Activated naive CD8-positive, alpha-beta T cell treated with anti-CD3 and anti-CD28 coated beads, Interleukin-2, amount 50 U/mL, for 24 hours (primary cell): Measurements from ENCODE around the gene LTBP1.

Experiments
- ATAC-seq: fragments of 150-1000 bp; cut with Tn5 transposase; one replicate; pipeline ENCODE4 v1.10.0; 2021
- DNase-seq: peaks from one replicate; pipeline ENCODE4 v3.0.0; 2021
- H3K27ac Mint-ChIP-seq: one replicate; pipeline ENCODE4 v1.8.0; 2021; ENCODE audit warnings: mild to moderate bottlenecking, mixed read lengths
- H3K27me3 Mint-ChIP-seq: one replicate; pipeline ENCODE4 v1.8.0; 2021; ENCODE audit warnings: mixed read lengths
- H3K36me3 Mint-ChIP-seq: one replicate; pipeline ENCODE4 v1.8.0; 2021; ENCODE audit warnings: low read depth, mixed read lengths
- H3K4me1 Mint-ChIP-seq: one replicate; pipeline ENCODE4 v1.8.0; 2021; ENCODE audit warnings: mixed read lengths
- H3K4me3 Mint-ChIP-seq: one replicate; pipeline ENCODE4 v1.8.0; 2021; ENCODE audit warnings: mild to moderate bottlenecking, moderate library complexity, mixed read lengths
- H3K9me3 Mint-ChIP-seq: one replicate; pipeline ENCODE4 v1.8.0; 2021; ENCODE audit warnings: mixed read lengths

The LTBP1 gene

GRCh38 chr2:33304032-33304864 is 357.5 kb downstream of the LTBP1 start:
- Mint-ChIP-seq H3K9me3 (no peaks in the 10 kb centered on the region), H3K27me3 (no peaks in the 10 kb centered on the region), H3K4me3 (no peak overlapping the region), H3K27ac (no peak overlapping the region), H3K4me1 (no peaks in the 10 kb centered on the region), H3K36me3 (no peaks in the 10 kb centered on the region)
- no peak for DNase-seq
- no peak for ATAC-seq

- no peak overlapping the region for H3K27ac Mint-ChIP-seq
- no peaks in the 10 kb centered on the region for H3K9me3 Mint-ChIP-seq
- no peaks in the 10 kb centered on the region for H3K4me1 Mint-ChIP-seq
- DNase-seq (no peak), ATAC-seq (no peak)
- H3K27me3 Mint-ChIP-seq, result peaks cover 4% of the 10 kb centered on the region
- H3K36me3 Mint-ChIP-seq, result no peaks in the 10 kb centered on the region
- H3K4me3 Mint-ChIP-seq, result no peak overlapping the region
These were observed 361.0 kb downstream of the LTBP1 start for GRCh38 chr2:33307659-33308270.

GRCh38 chr2:33312355-33312754 is 365.6 kb downstream of the LTBP1 start:
- DNase-seq, result no peak
- no peak for ATAC-seq
- Mint-ChIP-seq H3K4me1 (no peaks in the 10 kb centered on the region), H3K36me3 (no peaks in the 10 kb centered on the region), H3K9me3 (no peaks in the 10 kb centered on the region), H3K27ac (no peak overlapping the region), H3K4me3 (no peak overlapping the region), H3K27me3 (peaks cover 11% of the 10 kb centered on the region)

- Mint-ChIP-seq H3K27ac (no peak overlapping the region), H3K4me1 (no peaks in the 10 kb centered on the region), H3K27me3 (peaks cover 11% of the 10 kb centered on the region), H3K36me3 (no peaks in the 10 kb centered on the region), H3K9me3 (no peaks in the 10 kb centered on the region), H3K4me3 (no peak overlapping the region)
- DNase-seq (no peak), ATAC-seq (no peak)
These were observed 366.3 kb downstream of the LTBP1 start for GRCh38 chr2:33313039-33313438.

- ATAC-seq, result no peak
- Mint-ChIP-seq H3K4me1 (no peaks in the 10 kb centered on the region), H3K9me3 (no peaks in the 10 kb centered on the region), H3K4me3 (no peak overlapping the region), H3K27ac (no peak overlapping the region), H3K36me3 (no peaks in the 10 kb centered on the region), H3K27me3 (peaks cover 11% of the 10 kb centered on the region)
- no peak for DNase-seq
These were observed 367.8 kb downstream of the LTBP1 start for GRCh38 chr2:33314541-33314940.

GRCh38 chr2:33316328-33316727 is 369.6 kb downstream of the LTBP1 start:
- peaks cover 9% of the 10 kb centered on the region for H3K4me1 Mint-ChIP-seq
- DNase-seq, result no peak
- no peak overlapping the region for H3K4me3 Mint-ChIP-seq
- H3K36me3 Mint-ChIP-seq, result no peaks in the 10 kb centered on the region
- no peaks in the 10 kb centered on the region for H3K9me3 Mint-ChIP-seq
- H3K27me3 Mint-ChIP-seq, result peaks cover 13% of the 10 kb centered on the region
- ATAC-seq, result no peak
- no peak overlapping the region for H3K27ac Mint-ChIP-seq

GRCh38 chr2:33317369-33318007 is 370.7 kb downstream of the LTBP1 start:
- H3K27ac Mint-ChIP-seq, result no peak overlapping the region
- no peak overlapping the region for H3K4me3 Mint-ChIP-seq
- peaks cover 21% of the 10 kb centered on the region for H3K4me1 Mint-ChIP-seq
- no peak for ATAC-seq
- no peaks in the 10 kb centered on the region for H3K36me3 Mint-ChIP-seq
- H3K9me3 Mint-ChIP-seq, result no peaks in the 10 kb centered on the region
- H3K27me3 Mint-ChIP-seq, result peaks cover 9% of the 10 kb centered on the region
- no peak for DNase-seq

GRCh38 chr2:33318456-33318855 is 371.7 kb downstream of the LTBP1 start:
- H3K4me1 Mint-ChIP-seq, result peaks cover 25% of the 10 kb centered on the region
- ATAC-seq (no peak), DNase-seq (no peak)
- H3K27ac Mint-ChIP-seq, result no peak overlapping the region
- H3K36me3 Mint-ChIP-seq, result no peaks in the 10 kb centered on the region
- no peaks in the 10 kb centered on the region for H3K9me3 Mint-ChIP-seq
- peaks cover 6% of the 10 kb centered on the region for H3K27me3 Mint-ChIP-seq
- H3K4me3 Mint-ChIP-seq, result no peak overlapping the region

GRCh38 chr2:33320573-33320972 is 373.8 kb downstream of the LTBP1 start:
- H3K4me1 Mint-ChIP-seq, result peaks cover 25% of the 10 kb centered on the region
- no peaks in the 10 kb centered on the region for H3K9me3 Mint-ChIP-seq
- no peak overlapping the region for H3K4me3 Mint-ChIP-seq
- ATAC-seq (no peak), DNase-seq (no peak)
- H3K27ac Mint-ChIP-seq, result no peak overlapping the region
- H3K27me3 Mint-ChIP-seq, result peaks cover 6% of the 10 kb centered on the region
- no peaks in the 10 kb centered on the region for H3K36me3 Mint-ChIP-seq

- H3K36me3 Mint-ChIP-seq, result no peaks in the 10 kb centered on the region
- H3K4me1 Mint-ChIP-seq, result peaks cover 25% of the 10 kb centered on the region
- no peaks in the 10 kb centered on the region for H3K9me3 Mint-ChIP-seq
- DNase-seq (peak; percentile 4), ATAC-seq (peak; percentile 94)
- H3K27me3 Mint-ChIP-seq, result peaks cover 6% of the 10 kb centered on the region
- peak overlapping the region; percentile 65 for H3K27ac Mint-ChIP-seq
- peak overlapping the region; percentile 32 for H3K4me3 Mint-ChIP-seq
These were observed 374.6 kb downstream of the LTBP1 start for GRCh38 chr2:33321236-33321771.

GRCh38 chr2:33321876-33322483 is 375.2 kb downstream of the LTBP1 start:
- Mint-ChIP-seq H3K4me1 (peaks cover 25% of the 10 kb centered on the region), H3K9me3 (no peaks in the 10 kb centered on the region), H3K4me3 (peak overlapping the region; percentile 32), H3K27ac (peak overlapping the region; percentile 65), H3K36me3 (no peaks in the 10 kb centered on the region), H3K27me3 (peaks cover 4% of the 10 kb centered on the region)
- ATAC-seq, result peak; percentile 18
- DNase-seq, result no peak

GRCh38 chr2:33322612-33323011 is 375.9 kb downstream of the LTBP1 start:
- Mint-ChIP-seq H3K9me3 (no peaks in the 10 kb centered on the region), H3K27me3 (peaks cover 4% of the 10 kb centered on the region), H3K4me1 (peaks cover 25% of the 10 kb centered on the region), H3K36me3 (no peaks in the 10 kb centered on the region), H3K4me3 (no peak overlapping the region), H3K27ac (no peak overlapping the region)
- ATAC-seq (no peak), DNase-seq (no peak)

- peaks cover 25% of the 10 kb centered on the region for H3K4me1 Mint-ChIP-seq
- H3K9me3 Mint-ChIP-seq, result no peaks in the 10 kb centered on the region
- no peak overlapping the region for H3K4me3 Mint-ChIP-seq
- H3K27me3 Mint-ChIP-seq, result peaks cover 4% of the 10 kb centered on the region
- ATAC-seq (no peak), DNase-seq (no peak)
- H3K36me3 Mint-ChIP-seq, result no peaks in the 10 kb centered on the region
- no peak overlapping the region for H3K27ac Mint-ChIP-seq
These were observed 377.2 kb downstream of the LTBP1 start for GRCh38 chr2:33323957-33324356.

GRCh38 chr2:33326100-33326499 is 379.3 kb downstream of the LTBP1 start:
- Mint-ChIP-seq H3K27ac (no peak overlapping the region), H3K9me3 (no peaks in the 10 kb centered on the region), H3K27me3 (peaks cover 2% of the 10 kb centered on the region), H3K4me1 (peaks cover 19% of the 10 kb centered on the region), H3K36me3 (no peaks in the 10 kb centered on the region), H3K4me3 (no peak overlapping the region)
- DNase-seq (no peak), ATAC-seq (no peak)
